Gastrocnemius medialis (tissue), 4 donors: Measurements from ENCODE around the gene PSMB3.

ENCODE experiments used
- CTCF ChIP-seq, 5 experiments: fragments of 450-650 bp in 3 of 5; fragments of 200-600 bp in 2 of 5; sonication (generic) in 2 of 5; IDR thresholded peaks in 4 of 5; conservative IDR thresholded peaks in 1 of 5; 1 replicate in 4 of 5; 2 replicates in 1 of 5; pipeline ENCODE4 v1.5.1; 2016 to 2019; ENCODE audit warnings: antibody characterized with exemption in 5 of 5, mild to moderate bottlenecking in 3 of 5, moderate library complexity in 3 of 5
- POLR2A ChIP-seq, 2 donors: fragments of 450-650 bp; IDR thresholded peaks; one replicate each; pipeline ENCODE4 v1.6.1; 2017; ENCODE audit warnings: antibody characterized with exemption in 2 of 2, mild to moderate bottlenecking in 2 of 2, moderate library complexity in 2 of 2

DNA sequence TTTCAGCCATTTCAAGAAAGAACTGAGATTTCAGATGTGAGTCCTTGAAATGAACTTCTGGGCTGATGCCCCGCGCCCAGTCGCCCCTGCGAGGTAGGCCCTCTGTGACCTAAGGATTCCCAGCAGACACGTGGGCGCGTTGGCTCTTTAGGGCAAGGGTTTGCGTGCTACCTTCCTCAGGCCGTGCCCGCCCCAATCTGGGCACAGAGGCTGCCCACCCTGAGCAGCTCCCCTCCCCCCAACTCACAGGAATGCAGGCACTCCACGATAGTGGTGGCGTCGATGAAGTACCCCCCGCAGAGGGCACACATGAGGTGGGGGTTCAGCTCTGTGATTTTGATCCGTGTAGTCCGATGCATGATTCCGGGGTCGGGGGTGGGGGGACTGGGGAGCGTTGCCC is 12.5 kb upstream of the PSMB3 start:
- TF ChIP-seq CTCF (IDR thresholded peaks at IDR 0.05 in 4 of 5, conservative IDR thresholded peaks at IDR 0.05 in 1 of 5) = no peak
- TF ChIP-seq POLR2A (IDR thresholded peaks at IDR 0.05) = no peak
